ENCODE data around the gene LRRC4C. TPM values are rescaled to one million over a fixed set of nuclear protein-coding genes. Genes with fewer than 3 reads are reported as not detected.

The LRRC4C gene
- total and polyA plus RNA-seq, 2 experiments from 2014 or later, result 0.35 to 1.1 TPM

DNA sequence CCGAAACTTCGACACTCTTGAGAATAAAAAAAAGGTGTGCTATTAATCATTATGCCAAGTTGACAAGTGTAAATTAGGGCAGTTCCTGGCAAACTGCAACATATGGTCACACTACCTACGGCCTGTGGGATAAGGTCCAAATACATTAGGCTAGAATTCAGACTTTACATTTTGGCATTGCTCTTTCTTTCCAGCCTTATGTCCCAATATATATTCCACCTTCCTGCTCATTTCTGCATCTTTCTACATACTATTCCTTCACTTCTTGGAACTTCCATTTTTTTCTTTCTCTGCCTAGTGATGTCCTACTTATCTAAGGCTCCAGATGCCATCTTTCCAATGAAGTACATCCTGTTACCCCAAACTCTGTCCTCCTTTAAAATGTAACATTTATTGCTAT is 577.2 kb downstream of the LRRC4C start:
- no peak overlapping the region for H3K27ac ChIP-seq (ENCODE audit: low read depth)
- no peaks in the 10 kb centered on the region for H3K27me3 Mint-ChIP-seq (ENCODE audit: insufficient read depth, low read depth, poor library complexity)
- no peaks in the 10 kb centered on the region for H4K20me1 ChIP-seq (replicated peaks; ENCODE audit: insufficient read depth)
- H3K4me2 ChIP-seq, result no peak overlapping the region
- ATAC-seq (no peak), DNase-seq (ENCODE audit: low spot score) (no peak)
- no peak overlapping the region for H3K4me3 Mint-ChIP-seq
- H3K36me3 ChIP-seq (ENCODE audit: insufficient read depth), result no peaks in the 10 kb centered on the region
- no peak overlapping the region for H2AFZ ChIP-seq
- H3K9me3 Mint-ChIP-seq, result 0 out of 3 replicates have a peak, but pooled peaks cover 2% of the 10 kb centered on the region
- no peaks in the 10 kb centered on the region for H3K79me2 ChIP-seq (replicated peaks; ENCODE audit: insufficient read depth)
- H3F3A ChIP-seq (replicated peaks; ENCODE audit: low read depth), result no peaks in the 10 kb centered on the region
- H3K27ac Mint-ChIP-seq, result no peak overlapping the region
- H3K4me1 ChIP-seq (ENCODE audit: insufficient read depth), result no peaks in the 10 kb centered on the region
- no peaks in the 10 kb centered on the region for H3K9me2 ChIP-seq (ENCODE audit: insufficient read depth)
- no peak overlapping the region for H3K4me3 ChIP-seq
- H3K36me3 Mint-ChIP-seq (ENCODE audit: low read depth), result 0 out of 3 replicates have a peak, but pooled peaks cover 3% of the 10 kb centered on the region
- H3K27me3 ChIP-seq (ENCODE audit: insufficient read depth), result no peaks in the 10 kb centered on the region
- TF ChIP-seq, protein P1, sequence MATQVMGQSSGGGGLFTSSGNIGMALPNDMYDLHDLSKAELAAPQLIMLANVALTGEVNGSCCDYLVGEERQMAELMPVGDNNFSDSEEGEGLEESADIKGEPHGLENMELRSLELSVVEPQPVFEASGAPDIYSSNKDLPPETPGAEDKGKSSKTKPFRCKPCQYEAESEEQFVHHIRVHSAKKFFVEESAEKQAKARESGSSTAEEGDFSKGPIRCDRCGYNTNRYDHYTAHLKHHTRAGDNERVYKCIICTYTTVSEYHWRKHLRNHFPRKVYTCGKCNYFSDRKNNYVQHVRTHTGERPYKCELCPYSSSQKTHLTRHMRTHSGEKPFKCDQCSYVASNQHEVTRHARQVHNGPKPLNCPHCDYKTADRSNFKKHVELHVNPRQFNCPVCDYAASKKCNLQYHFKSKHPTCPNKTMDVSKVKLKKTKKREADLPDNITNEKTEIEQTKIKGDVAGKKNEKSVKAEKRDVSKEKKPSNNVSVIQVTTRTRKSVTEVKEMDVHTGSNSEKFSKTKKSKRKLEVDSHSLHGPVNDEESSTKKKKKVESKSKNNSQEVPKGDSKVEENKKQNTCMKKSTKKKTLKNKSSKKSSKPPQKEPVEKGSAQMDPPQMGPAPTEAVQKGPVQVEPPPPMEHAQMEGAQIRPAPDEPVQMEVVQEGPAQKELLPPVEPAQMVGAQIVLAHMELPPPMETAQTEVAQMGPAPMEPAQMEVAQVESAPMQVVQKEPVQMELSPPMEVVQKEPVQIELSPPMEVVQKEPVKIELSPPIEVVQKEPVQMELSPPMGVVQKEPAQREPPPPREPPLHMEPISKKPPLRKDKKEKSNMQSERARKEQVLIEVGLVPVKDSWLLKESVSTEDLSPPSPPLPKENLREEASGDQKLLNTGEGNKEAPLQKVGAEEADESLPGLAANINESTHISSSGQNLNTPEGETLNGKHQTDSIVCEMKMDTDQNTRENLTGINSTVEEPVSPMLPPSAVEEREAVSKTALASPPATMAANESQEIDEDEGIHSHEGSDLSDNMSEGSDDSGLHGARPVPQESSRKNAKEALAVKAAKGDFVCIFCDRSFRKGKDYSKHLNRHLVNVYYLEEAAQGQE (IDR thresholded peaks at IDR 0.05; ENCODE audit: unreplicated experiment), result no peak
- no peak for TF ChIP-seq STAT1 (IDR thresholded peaks at IDR 0.05; ENCODE audit: unreplicated experiment)
- TF ChIP-seq, protein P2, sequence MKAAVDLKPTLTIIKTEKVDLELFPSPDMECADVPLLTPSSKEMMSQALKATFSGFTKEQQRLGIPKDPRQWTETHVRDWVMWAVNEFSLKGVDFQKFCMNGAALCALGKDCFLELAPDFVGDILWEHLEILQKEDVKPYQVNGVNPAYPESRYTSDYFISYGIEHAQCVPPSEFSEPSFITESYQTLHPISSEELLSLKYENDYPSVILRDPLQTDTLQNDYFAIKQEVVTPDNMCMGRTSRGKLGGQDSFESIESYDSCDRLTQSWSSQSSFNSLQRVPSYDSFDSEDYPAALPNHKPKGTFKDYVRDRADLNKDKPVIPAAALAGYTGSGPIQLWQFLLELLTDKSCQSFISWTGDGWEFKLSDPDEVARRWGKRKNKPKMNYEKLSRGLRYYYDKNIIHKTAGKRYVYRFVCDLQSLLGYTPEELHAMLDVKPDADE (IDR thresholded peaks at IDR 0.05), result no peak
- no peak for TF ChIP-seq CREB1 (CRISPR knock-in tag; IDR thresholded peaks at IDR 0.05; ENCODE audit: low read depth)
- no peak for TF ChIP-seq EZH2 (IDR thresholded peaks at IDR 0.05; ENCODE audit: low read depth, unreplicated experiment)
- TF ChIP-seq EZH2phosphoT487 (IDR thresholded peaks at IDR 0.05; ENCODE audit: unreplicated experiment), result no peak
- no peak for TF ChIP-seq JUNB (IDR thresholded peaks at IDR 0.05; ENCODE audit: unreplicated experiment)
- no peak for TF ChIP-seq POLR2AphosphoS5 (IDR thresholded peaks at IDR 0.05; ENCODE audit: low read depth)
- no peak for TF ChIP-seq NANOG (IDR thresholded peaks at IDR 0.05; ENCODE audit: borderline replicate concordance)
- no peak for TF ChIP-seq ZNF331 (CRISPR knock-in tag; IDR thresholded peaks at IDR 0.05; ENCODE audit: low read depth)
- TF ChIP-seq, protein P3, sequence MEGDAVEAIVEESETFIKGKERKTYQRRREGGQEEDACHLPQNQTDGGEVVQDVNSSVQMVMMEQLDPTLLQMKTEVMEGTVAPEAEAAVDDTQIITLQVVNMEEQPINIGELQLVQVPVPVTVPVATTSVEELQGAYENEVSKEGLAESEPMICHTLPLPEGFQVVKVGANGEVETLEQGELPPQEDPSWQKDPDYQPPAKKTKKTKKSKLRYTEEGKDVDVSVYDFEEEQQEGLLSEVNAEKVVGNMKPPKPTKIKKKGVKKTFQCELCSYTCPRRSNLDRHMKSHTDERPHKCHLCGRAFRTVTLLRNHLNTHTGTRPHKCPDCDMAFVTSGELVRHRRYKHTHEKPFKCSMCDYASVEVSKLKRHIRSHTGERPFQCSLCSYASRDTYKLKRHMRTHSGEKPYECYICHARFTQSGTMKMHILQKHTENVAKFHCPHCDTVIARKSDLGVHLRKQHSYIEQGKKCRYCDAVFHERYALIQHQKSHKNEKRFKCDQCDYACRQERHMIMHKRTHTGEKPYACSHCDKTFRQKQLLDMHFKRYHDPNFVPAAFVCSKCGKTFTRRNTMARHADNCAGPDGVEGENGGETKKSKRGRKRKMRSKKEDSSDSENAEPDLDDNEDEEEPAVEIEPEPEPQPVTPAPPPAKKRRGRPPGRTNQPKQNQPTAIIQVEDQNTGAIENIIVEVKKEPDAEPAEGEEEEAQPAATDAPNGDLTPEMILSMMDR (conservative IDR thresholded peaks at IDR 0.05; ENCODE audit: low read depth in 2 of 2), result no peak
- TF ChIP-seq, protein P4, sequence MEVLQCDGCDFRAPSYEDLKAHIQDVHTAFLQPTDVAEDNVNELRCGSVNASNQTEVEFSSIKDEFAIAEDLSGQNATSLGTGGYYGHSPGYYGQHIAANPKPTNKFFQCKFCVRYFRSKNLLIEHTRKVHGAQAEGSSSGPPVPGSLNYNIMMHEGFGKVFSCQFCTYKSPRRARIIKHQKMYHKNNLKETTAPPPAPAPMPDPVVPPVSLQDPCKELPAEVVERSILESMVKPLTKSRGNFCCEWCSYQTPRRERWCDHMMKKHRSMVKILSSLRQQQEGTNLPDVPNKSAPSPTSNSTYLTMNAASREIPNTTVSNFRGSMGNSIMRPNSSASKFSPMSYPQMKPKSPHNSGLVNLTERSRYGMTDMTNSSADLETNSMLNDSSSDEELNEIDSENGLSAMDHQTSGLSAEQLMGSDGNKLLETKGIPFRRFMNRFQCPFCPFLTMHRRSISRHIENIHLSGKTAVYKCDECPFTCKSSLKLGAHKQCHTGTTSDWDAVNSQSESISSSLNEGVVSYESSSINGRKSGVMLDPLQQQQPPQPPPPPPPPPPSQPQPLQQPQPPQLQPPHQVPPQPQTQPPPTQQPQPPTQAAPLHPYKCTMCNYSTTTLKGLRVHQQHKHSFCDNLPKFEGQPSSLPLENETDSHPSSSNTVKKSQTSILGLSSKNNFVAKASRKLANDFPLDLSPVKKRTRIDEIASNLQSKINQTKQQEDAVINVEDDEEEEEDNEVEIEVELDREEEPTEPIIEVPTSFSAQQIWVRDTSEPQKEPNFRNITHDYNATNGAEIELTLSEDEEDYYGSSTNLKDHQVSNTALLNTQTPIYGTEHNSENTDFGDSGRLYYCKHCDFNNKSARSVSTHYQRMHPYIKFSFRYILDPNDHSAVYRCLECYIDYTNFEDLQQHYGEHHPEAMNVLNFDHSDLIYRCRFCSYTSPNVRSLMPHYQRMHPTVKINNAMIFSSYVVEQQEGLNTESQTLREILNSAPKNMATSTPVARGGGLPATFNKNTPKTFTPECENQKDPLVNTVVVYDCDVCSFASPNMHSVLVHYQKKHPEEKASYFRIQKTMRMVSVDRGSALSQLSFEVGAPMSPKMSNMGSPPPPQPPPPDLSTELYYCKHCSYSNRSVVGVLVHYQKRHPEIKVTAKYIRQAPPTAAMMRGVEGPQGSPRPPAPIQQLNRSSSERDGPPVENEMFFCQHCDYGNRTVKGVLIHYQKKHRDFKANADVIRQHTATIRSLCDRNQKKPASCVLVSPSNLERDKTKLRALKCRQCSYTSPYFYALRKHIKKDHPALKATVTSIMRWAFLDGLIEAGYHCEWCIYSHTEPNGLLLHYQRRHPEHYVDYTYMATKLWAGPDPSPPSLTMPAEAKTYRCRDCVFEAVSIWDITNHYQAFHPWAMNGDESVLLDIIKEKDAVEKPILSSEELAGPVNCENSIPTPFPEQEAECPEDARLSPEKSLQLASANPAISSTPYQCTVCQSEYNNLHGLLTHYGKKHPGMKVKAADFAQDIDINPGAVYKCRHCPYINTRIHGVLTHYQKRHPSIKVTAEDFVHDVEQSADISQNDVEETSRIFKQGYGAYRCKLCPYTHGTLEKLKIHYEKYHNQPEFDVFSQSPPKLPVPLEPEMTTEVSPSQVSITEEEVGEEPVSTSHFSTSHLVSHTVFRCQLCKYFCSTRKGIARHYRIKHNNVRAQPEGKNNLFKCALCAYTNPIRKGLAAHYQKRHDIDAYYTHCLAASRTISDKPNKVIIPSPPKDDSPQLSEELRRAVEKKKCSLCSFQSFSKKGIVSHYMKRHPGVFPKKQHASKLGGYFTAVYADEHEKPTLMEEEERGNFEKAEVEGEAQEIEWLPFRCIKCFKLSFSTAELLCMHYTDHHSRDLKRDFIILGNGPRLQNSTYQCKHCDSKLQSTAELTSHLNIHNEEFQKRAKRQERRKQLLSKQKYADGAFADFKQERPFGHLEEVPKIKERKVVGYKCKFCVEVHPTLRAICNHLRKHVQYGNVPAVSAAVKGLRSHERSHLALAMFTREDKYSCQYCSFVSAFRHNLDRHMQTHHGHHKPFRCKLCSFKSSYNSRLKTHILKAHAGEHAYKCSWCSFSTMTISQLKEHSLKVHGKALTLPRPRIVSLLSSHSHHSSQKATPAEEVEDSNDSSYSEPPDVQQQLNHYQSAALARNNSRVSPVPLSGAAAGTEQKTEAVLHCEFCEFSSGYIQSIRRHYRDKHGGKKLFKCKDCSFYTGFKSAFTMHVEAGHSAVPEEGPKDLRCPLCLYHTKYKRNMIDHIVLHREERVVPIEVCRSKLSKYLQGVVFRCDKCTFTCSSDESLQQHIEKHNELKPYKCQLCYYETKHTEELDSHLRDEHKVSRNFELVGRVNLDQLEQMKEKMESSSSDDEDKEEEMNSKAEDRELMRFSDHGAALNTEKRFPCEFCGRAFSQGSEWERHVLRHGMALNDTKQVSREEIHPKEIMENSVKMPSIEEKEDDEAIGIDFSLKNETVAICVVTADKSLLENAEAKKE (CRISPR knock-in tag; IDR thresholded peaks at IDR 0.05), result no peak
- TF ChIP-seq ZNF114 (CRISPR knock-in tag; IDR thresholded peaks at IDR 0.05), result no peak
- no peaks in the 10 kb centered on the region; the same call in 2 of the 3 replicates for H3K4me1 Mint-ChIP-seq

Measured in GM23338 (cell line).